Esophagus muscularis mucosa (tissue), 4 donors: ENCODE results near the gene PODNL1. TPM values are rescaled to one million over a fixed set of nuclear protein-coding genes. Genes with fewer than 3 reads are reported as not detected.

Source experiments
- DNase-seq: peaks from one replicate; pipeline ENCODE4 v3.0.0-alpha.2; 2017; ENCODE audit errors: extremely low spot score
- H3K27ac ChIP-seq, 4 donors: fragments of 200-600 bp; sonication (generic); replicated peaks in 1 of 4; 1 replicate in 3 of 4; 2 replicates in 1 of 4; pipeline ENCODE4 v1.5.1; 2016 to 2019; ENCODE audit warnings: mild to moderate bottlenecking in 1 of 4
- H3K27me3 ChIP-seq, 4 donors: fragments of 200-600 bp; sonication (generic); one replicate each; pipeline versions ENCODE4 v1.5.1 to v1.6.0; 2016 to 2019
- H3K36me3 ChIP-seq, 4 donors: fragments of 200-600 bp; sonication (generic); one replicate each; pipeline ENCODE4 v1.5.1; 2016 to 2019
- H3K4me1 ChIP-seq, 4 donors: fragments of 200-600 bp; sonication (generic); one replicate each; pipeline ENCODE4 v1.5.1; 2016 to 2019
- H3K4me3 ChIP-seq, 4 donors: fragments of 200-600 bp; sonication (generic); 1 replicate in 2 of 4; 2 replicates in 2 of 4; pipeline ENCODE4 v1.5.1; 2016 to 2019; ENCODE audit warnings: mild to moderate bottlenecking in 4 of 4, moderate library complexity in 1 of 4
- H3K9me3 ChIP-seq, 4 donors: fragments of 200-600 bp; sonication (generic); 1 replicate in 3 of 4; 2 replicates in 1 of 4; pipeline ENCODE4 v1.5.1; 2016 to 2019
- EP300 ChIP-seq: sonication (generic); formaldehyde crosslinking; IDR thresholded peaks from one replicate; pipeline ENCODE4 v1.6.1; 2017; ENCODE audit warnings: antibody characterized with exemption
- POLR2A ChIP-seq: fragments of 450-650 bp; IDR thresholded peaks from one replicate; pipeline ENCODE4 v1.6.1; 2017; ENCODE audit warnings: antibody characterized with exemption, moderate library complexity, mild to moderate bottlenecking, low read depth
- POLR2AphosphoS5 ChIP-seq, 2 donors: sonication (generic); formaldehyde crosslinking; IDR thresholded peaks; one replicate each; pipeline ENCODE4 v1.6.1; 2017; ENCODE audit warnings: antibody characterized with exemption in 2 of 2
- WGBS: methylation state at CpG from one replicate; pipeline ENCODE4 v1.1.5; 2018; 5-methylcytosine and 5-hydroxymethylcytosine counted together
- intact Hi-C: fragments of 100-400 bp; cut with DNase I; formaldehyde crosslinking; loops from one replicate; pipeline ENCODE4 v1.15.1; 2023
- total RNA-seq, 4 donors: library from RNA; depleted of rRNA; stranded (reverse); fragments of >200 nt; gene quantifications; one replicate each; pipeline versions ENCODE4 v1.1.0 to v1.2.1, GENCODE V29; 2016
- TF ChIP-seq, protein P1 (sequence below), 3 experiments: fragments of 200-600 bp in 2 of 3; fragments of 450-650 bp in 1 of 3; sonication (generic) in 2 of 3; IDR thresholded peaks; one replicate each; pipeline ENCODE4 v1.5.1; 2017 to 2019; ENCODE audit warnings: antibody characterized with exemption in 3 of 3, mild to moderate bottlenecking in 2 of 3, moderate library complexity in 1 of 3

The PODNL1 gene
- total RNA-seq, 4 donors from 2014 or later, result 0.66 to 0.69 TPM; not detected in 2

DNA sequence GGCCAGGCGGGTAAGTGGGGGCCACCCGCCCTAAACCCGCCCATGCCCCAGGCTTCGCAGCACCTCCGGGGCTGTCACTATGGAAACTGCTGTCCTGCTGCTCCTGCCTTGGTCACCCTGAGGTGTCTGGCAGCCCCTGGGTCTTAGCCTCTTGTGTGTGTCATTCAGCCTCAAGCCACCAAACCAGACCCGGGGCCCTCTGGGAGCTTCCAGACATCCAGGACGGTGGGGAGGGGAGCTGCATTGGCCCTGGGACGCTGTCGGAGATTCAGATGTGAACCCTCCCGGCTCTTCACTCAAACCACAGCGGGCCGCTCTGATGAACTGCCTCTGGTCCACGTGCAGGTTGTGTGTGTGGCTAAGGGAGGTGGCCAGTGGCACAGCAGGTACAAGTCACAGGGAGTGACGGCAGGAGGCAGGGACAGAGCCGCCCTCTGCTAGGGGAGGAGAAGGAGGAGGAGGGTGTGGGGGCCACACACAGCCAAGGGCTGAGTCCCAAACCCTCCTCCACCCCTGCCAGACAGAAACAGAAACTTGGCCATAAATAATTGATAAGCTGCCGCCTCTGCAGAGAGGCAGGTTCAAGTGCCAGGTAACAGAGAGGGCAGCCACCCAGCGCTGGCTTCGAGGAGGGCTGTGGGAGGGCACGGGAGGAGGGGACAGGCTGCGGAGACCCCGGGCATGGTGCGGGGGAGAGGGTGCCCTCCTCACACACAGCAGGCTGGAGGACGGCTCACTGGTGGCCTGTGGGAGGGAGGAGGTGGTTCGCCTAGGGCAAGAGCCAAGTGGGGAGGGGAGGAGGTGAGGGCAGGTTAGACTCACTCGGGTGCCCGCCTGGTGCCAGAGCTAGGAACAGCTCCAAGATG lies 53.3 kb downstream of the PODNL1 start:
- no peak for DNase-seq
- intact Hi-C loops, result loop anchor here (5.0 kb wide), 1 partner anchor 172 kb away; no protein-coding TSS in a partner anchor
- 92% methylated on average over 6 of the region's 26 CpGs for WGBS
- Histone ChIP-seq H3K4me1 (peaks cover 15 to 25% (median 20%) of the 10 kb centered on the region in 4 donors), H3K27ac (no peak overlapping the region), H3K4me3 (no peak overlapping the region), H3K9me3 (no peaks in the 10 kb centered on the region), H3K27me3 (no peaks in the 10 kb centered on the region), H3K36me3 (no peaks in the 10 kb centered on the region)
- TF ChIP-seq, protein P1, sequence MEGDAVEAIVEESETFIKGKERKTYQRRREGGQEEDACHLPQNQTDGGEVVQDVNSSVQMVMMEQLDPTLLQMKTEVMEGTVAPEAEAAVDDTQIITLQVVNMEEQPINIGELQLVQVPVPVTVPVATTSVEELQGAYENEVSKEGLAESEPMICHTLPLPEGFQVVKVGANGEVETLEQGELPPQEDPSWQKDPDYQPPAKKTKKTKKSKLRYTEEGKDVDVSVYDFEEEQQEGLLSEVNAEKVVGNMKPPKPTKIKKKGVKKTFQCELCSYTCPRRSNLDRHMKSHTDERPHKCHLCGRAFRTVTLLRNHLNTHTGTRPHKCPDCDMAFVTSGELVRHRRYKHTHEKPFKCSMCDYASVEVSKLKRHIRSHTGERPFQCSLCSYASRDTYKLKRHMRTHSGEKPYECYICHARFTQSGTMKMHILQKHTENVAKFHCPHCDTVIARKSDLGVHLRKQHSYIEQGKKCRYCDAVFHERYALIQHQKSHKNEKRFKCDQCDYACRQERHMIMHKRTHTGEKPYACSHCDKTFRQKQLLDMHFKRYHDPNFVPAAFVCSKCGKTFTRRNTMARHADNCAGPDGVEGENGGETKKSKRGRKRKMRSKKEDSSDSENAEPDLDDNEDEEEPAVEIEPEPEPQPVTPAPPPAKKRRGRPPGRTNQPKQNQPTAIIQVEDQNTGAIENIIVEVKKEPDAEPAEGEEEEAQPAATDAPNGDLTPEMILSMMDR (IDR thresholded peaks at IDR 0.05), result no peak

DNA sequence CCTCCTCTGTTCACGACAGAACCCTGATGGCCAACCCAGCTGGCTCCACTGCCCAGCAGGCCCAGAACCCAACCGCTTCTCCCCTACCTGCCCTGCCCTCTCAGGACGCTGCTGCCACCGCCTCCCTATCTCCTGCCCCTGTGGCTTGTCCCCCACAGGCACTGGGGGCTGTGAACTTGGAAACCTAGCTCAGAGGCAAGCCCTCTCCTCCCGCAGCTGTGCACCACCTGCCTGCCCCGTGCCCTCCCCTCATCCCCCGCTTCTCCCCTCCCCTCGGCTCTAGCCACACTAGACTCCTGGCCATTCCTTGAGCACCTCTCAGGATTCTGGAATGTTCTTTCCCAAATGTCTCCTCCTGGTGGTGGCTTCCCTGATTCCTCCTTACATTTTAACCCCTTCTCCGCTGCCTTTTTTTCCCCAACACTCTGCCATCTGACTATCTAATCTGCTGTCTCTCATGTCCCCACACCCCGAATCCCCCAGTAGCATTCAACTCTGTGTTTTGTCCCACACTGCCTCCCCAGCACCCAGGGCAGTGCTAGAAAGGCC lies 54.6 kb downstream of the PODNL1 start:
- no peak for TF ChIP-seq EP300
- no peak for TF ChIP-seq POLR2AphosphoS5 (IDR thresholded peaks at IDR 0.05)
- TF ChIP-seq POLR2A, result no peak
- Histone ChIP-seq H3K4me1 (peaks cover 15 to 32% (median 27%) of the 10 kb centered on the region in 4 donors), H3K9me3 (no peaks in the 10 kb centered on the region), H3K27me3 (no peaks in the 10 kb centered on the region), H3K36me3 (no peaks in the 10 kb centered on the region), H3K27ac (no peak overlapping the region), H3K4me3 (no peak overlapping the region)
- intact Hi-C loops, result loop anchor here (5.0 kb wide), 1 partner anchor 174 kb away; no protein-coding TSS in a partner anchor
- no peak for DNase-seq
- WGBS, result 88% methylated on average over 10 of the region's 10 CpGs

DNA sequence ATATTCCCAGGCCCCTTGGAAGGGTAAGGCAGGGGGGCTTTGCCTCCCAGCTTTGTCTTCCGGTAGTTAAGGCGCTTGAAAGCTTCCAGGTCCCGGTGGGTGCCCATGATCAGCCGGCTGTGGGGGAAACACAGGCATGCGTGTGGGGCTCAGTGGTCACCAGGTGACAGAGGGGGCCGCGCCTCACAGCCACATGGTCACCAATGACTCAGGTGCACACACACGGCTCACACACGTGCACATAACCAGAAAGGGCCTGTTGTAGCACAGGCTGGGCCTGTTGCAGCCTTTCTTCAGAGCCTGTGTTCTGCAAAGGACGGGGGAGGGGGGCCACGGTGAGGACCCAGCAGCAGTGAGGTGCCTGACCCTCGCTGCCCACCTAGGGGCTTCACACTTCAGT lies 55.4 kb downstream of the PODNL1 start:
- H3K9me3 ChIP-seq, result no peaks in the 10 kb centered on the region
- no peak for DNase-seq
- peaks cover 15 to 32% (median 27%) of the 10 kb centered on the region in 4 donors for H3K4me1 ChIP-seq
- H3K27me3 ChIP-seq, result no peaks in the 10 kb centered on the region
- 98% methylated on average over 7 of the region's 12 CpGs for WGBS
- TF ChIP-seq POLR2AphosphoS5 (IDR thresholded peaks at IDR 0.05), result no peak
- TF ChIP-seq, protein P1 (IDR thresholded peaks at IDR 0.05), result no peak
- TF ChIP-seq EP300, result no peak
- TF ChIP-seq POLR2A, result no peak
- intact Hi-C loops, result loop anchor here (5.0 kb wide), 1 partner anchor 174 kb away; no protein-coding TSS in a partner anchor
- no peaks in the 10 kb centered on the region for H3K36me3 ChIP-seq
- no peak overlapping the region for H3K27ac ChIP-seq
- no peak overlapping the region for H3K4me3 ChIP-seq

DNA sequence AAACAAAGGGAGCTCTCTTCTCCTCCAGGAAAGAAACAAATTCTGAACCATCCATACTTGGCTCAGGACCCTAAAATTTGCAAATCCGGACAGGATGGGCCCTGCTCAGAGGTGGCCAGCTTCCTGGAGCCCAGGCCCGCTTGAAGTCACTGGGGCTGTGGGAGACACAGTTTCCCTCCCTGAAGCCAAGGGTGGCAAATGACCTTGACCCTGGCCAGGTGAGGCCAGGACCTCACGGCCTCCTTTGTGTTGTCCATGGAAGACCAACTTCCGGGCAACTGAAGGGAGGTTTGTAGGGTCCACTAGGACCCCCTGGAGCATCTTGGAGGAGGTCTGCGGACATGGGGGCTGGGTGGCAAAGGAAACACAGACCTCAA lies 55.8 kb downstream of the PODNL1 start:
- peaks cover 15 to 32% (median 27%) of the 10 kb centered on the region in 4 donors for H3K4me1 ChIP-seq
- H3K36me3 ChIP-seq, result no peaks in the 10 kb centered on the region
- intact Hi-C loops, result loop anchor here (5.0 kb wide), 1 partner anchor 175 kb away; no protein-coding TSS in a partner anchor
- 64% methylated on average over 3 of the region's 5 CpGs for WGBS
- no peaks in the 10 kb centered on the region for H3K27me3 ChIP-seq
- no peaks in the 10 kb centered on the region for H3K9me3 ChIP-seq
- no peak overlapping the region for H3K4me3 ChIP-seq
- DNase-seq, result no peak
- no peak for TF ChIP-seq POLR2A
- no peak for TF ChIP-seq POLR2AphosphoS5 (IDR thresholded peaks at IDR 0.05)
- no peak for TF ChIP-seq EP300
- TF ChIP-seq, protein P1 (IDR thresholded peaks at IDR 0.05), result no peak
- peak overlapping the region in 1 of 4 donors; percentile 78 for H3K27ac ChIP-seq

DNA sequence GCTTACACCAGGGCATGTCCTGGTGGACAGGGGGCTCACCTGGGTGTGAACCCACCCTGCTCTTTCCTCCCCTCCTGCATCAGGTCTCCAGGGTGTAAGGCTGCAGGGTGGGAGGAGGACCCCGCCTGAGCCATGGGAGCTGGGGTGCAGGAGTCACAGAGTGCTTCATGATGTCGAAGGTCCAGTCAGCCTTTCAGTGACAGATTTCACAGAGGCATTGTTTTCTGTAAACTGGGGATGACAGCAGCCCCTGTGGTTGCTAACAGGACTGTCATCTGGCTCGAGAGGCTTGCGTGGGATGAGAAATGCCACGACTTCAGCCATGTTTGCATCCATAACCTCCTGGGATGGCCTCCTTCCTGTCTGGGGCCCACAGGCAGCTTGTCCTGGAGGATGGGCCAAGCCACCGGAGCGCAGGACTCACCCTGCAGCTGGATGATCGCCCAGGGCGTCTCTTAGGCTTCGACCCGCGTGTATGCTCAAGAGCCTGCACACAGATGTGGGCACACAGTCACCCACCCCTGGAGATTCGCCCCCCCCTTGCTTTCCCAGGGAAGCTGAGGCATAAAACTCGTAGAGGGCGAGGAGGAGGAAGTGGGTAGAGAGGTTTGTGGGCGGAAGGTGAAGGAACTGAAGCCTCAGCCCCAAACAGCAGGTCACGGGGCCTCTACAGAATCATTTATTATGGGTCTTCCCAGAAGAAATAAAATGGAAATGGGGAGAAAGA lies 56.4 kb downstream of the PODNL1 start:
- no peaks in the 10 kb centered on the region for H3K36me3 ChIP-seq
- no peak overlapping the region for H3K4me3 ChIP-seq
- no peak for DNase-seq
- peak overlapping the region; percentile 74 to 79 (median 78) for H3K27ac ChIP-seq
- H3K9me3 ChIP-seq, result no peaks in the 10 kb centered on the region
- intact Hi-C loops, result loop anchor here (5.0 kb wide), 1 partner anchor 175 kb away; no protein-coding TSS in a partner anchor
- peaks cover 15 to 32% (median 27%) of the 10 kb centered on the region in 4 donors for H3K4me1 ChIP-seq
- WGBS, result 73% methylated on average over 11 of the region's 17 CpGs
- TF ChIP-seq POLR2A, result no peak
- TF ChIP-seq EP300, result no peak
- TF ChIP-seq POLR2AphosphoS5 (IDR thresholded peaks at IDR 0.05), result no peak
- TF ChIP-seq, protein P1 (IDR thresholded peaks at IDR 0.05), result no peak
- H3K27me3 ChIP-seq, result no peaks in the 10 kb centered on the region
